GM23338 (cell line): ENCODE data around the gene ADGRG1.
"Not testable (repeated sequence)": the region's sequence is repeated elsewhere in the genome, so short reads cannot be mapped to it uniquely, and the experiment has no call there.

Source experiments
- POLR2AphosphoS5 ChIP-seq: IDR thresholded peaks from 2 replicates; pipeline ENCODE4 v1.6.1; 2016; ENCODE audit warnings: antibody characterized with exemption, low read depth
- TF ChIP-seq, protein P1 (sequence below), 2 experiments: fragments of 200-600 bp in 1 of 2; sonication (generic) in 1 of 2; conservative IDR thresholded peaks; 2 replicates each; pipeline versions ENCODE4 v1.5.1 to v1.6.1; 2016 to 2017; ENCODE audit warnings: antibody characterized with exemption in 2 of 2, low read depth in 2 of 2, mild to moderate bottlenecking in 2 of 2, moderate library complexity in 1 of 2

DNA sequence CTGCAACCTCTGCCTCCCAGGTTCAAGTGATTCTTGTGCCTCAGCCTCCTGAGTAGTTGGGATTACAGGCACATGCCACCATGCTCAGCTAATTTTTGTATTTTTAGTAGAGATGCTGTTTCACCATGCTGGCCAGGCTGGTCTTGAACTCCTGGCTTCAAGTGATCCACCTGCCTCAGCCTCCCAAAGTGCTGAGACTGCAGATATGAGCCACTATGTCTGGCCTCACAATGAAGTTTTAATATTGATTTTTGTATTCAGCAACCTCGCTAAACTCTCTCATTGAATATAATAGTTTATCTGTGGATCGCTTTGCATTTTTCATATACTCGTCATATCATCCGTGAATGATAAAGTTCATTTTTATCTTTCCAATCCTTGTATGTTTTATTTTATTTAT, 32.2 kb upstream of the ADGRG1 start:
- TF ChIP-seq, protein P1, sequence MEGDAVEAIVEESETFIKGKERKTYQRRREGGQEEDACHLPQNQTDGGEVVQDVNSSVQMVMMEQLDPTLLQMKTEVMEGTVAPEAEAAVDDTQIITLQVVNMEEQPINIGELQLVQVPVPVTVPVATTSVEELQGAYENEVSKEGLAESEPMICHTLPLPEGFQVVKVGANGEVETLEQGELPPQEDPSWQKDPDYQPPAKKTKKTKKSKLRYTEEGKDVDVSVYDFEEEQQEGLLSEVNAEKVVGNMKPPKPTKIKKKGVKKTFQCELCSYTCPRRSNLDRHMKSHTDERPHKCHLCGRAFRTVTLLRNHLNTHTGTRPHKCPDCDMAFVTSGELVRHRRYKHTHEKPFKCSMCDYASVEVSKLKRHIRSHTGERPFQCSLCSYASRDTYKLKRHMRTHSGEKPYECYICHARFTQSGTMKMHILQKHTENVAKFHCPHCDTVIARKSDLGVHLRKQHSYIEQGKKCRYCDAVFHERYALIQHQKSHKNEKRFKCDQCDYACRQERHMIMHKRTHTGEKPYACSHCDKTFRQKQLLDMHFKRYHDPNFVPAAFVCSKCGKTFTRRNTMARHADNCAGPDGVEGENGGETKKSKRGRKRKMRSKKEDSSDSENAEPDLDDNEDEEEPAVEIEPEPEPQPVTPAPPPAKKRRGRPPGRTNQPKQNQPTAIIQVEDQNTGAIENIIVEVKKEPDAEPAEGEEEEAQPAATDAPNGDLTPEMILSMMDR (conservative IDR thresholded peaks at IDR 0.05; ENCODE audit: low read depth in 2 of 2) = not testable (repeated sequence)
- TF ChIP-seq POLR2AphosphoS5 = not testable (repeated sequence)
